Neural progenitor cell (in vitro differentiated cells): ENCODE results near the gene RTKN2. TPM values are rescaled to one million over a fixed set of nuclear protein-coding genes. Genes with fewer than 3 reads are reported as not detected.
A peak's percentile ranks its signal among the peaks of the same experiment; 100 is the strongest.

Experiments
- DNase-seq: peaks from one replicate; pipeline ENCODE4 v3.0.0-alpha.2; 2016; ENCODE audit warnings: low spot score
- H2AFZ ChIP-seq: fragments of 200-600 bp; sonication (generic); replicated peaks from 2 replicates; pipeline ENCODE4 v1.6.1; 2016; ENCODE audit warnings: antibody characterized with exemption
- H3F3A ChIP-seq: fragments of 200-600 bp; sonication (generic); 2 replicates; pipeline ENCODE4 v1.6.1; 2016; ENCODE audit warnings: antibody characterized with exemption, low read depth
- H3K27ac ChIP-seq: fragments of 200-600 bp; sonication (generic); 2 replicates; pipeline ENCODE4 v1.5.1; 2016; ENCODE audit warnings: mild to moderate bottlenecking
- H3K27me3 ChIP-seq: fragments of 200-600 bp; sonication (generic); 2 replicates; pipeline ENCODE4 v1.6.1; 2016; ENCODE audit warnings: mild to moderate bottlenecking, moderate library complexity
- H3K36me3 ChIP-seq: fragments of 200-600 bp; sonication (generic); 2 replicates; pipeline ENCODE4 v1.5.1; 2016
- H3K4me1 ChIP-seq: fragments of 200-600 bp; sonication (generic); 2 replicates; pipeline ENCODE4 v1.6.1; 2016; ENCODE audit warnings: mixed run types
- H3K4me2 ChIP-seq: fragments of 200-600 bp; sonication (generic); 2 replicates; pipeline ENCODE4 v1.6.1; 2016
- H3K4me3 ChIP-seq: fragments of 200-600 bp; sonication (generic); 2 replicates; pipeline ENCODE4 v1.5.1; 2016
- H3K79me2 ChIP-seq: fragments of 200-600 bp; sonication (generic); 2 replicates; pipeline ENCODE4 v1.6.1; 2016; ENCODE audit warnings: low read depth
- H3K9ac ChIP-seq: fragments of 200-600 bp; sonication (generic); 2 replicates; pipeline ENCODE4 v1.6.1; 2016
- H3K9me3 ChIP-seq: fragments of 200-600 bp; sonication (generic); 2 replicates; pipeline ENCODE4 v1.5.1; 2016; ENCODE audit warnings: low read depth
- H4K20me1 ChIP-seq: fragments of 200-600 bp; sonication (generic); 2 replicates; pipeline ENCODE4 v1.6.1; 2016; ENCODE audit warnings: low read depth
- H3K27ac Mint-ChIP-seq: 3 replicates; pipeline ENCODE4 v1.8.0; 2021; ENCODE audit warnings: mixed read lengths
- H3K27me3 Mint-ChIP-seq: 2 replicates; pipeline ENCODE4 v1.8.0; 2022; ENCODE audit warnings: low read depth, mild to moderate bottlenecking, inconsistent platforms, moderate library complexity, mixed read lengths; ENCODE audit not compliant: insufficient read depth
- H3K36me3 Mint-ChIP-seq: 3 replicates; pipeline ENCODE4 v1.8.0; 2021; ENCODE audit warnings: mixed read lengths
- H3K4me1 Mint-ChIP-seq: 3 replicates; pipeline ENCODE4 v1.8.0; 2021; ENCODE audit warnings: mixed read lengths
- H3K4me3 Mint-ChIP-seq: 3 replicates; pipeline ENCODE4 v1.8.0; 2021; ENCODE audit warnings: mild to moderate bottlenecking, moderate library complexity, mixed read lengths
- H3K9me3 Mint-ChIP-seq: 3 replicates; pipeline ENCODE4 v1.8.0; 2020; ENCODE audit warnings: mixed read lengths
- EZH2 ChIP-seq: fragments of 200-600 bp; sonication (generic); IDR thresholded peaks from 2 replicates; pipeline ENCODE4 v1.6.1; 2017; ENCODE audit warnings: antibody characterized with exemption, mild to moderate bottlenecking, moderate library complexity
- EZH2phosphoT487 ChIP-seq: fragments of 200-600 bp; sonication (generic); IDR thresholded peaks from 2 replicates; pipeline ENCODE4 v1.6.1; 2017; ENCODE audit warnings: antibody characterized with exemption
- total RNA-seq: library from RNA; depleted of rRNA; stranded (reverse); fragments of >200 nt; gene quantifications from 2 replicates; pipeline ENCODE4 v1.2.3, GENCODE V29; 2015; ENCODE audit warnings: low replicate concordance
- TF ChIP-seq, protein P1 (sequence below): fragments of 200-600 bp; sonication (generic); IDR thresholded peaks from 2 replicates; pipeline ENCODE4 v1.5.1; 2017; ENCODE audit warnings: antibody characterized with exemption, mild to moderate bottlenecking

Gene RTKN2
- total RNA-seq, 1 donor from 2014 or later = 65.9 TPM

DNA sequence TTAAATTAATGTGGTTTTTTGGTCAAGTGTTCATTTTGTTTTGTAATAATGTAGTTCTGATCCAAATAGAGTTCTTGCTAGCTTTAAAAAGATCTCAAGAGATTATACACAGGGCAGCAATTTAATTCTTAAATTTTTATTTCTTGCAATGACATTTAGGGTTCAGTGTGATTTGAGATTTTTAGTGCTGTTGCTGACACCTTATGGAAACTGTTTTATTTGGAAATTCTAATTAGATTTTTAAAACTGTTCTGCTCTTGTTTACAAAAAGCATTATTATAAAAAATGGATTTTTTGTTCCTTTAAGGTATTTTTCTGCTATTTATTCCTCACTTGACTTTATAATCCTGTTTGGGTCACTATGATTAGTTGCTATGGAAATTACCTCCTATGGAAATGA, 72.1 kb downstream of the RTKN2 start:
- H3K27me3 ChIP-seq = no peaks in the 10 kb centered on the region
- H3F3A ChIP-seq = no peaks in the 10 kb centered on the region
- Mint-ChIP-seq H3K4me3 (no peak overlapping the region), H3K9me3 (no peaks in the 10 kb centered on the region), H3K4me1 (peaks cover 11% of the 10 kb centered on the region), H3K27ac (peak overlapping the region; percentile 24), H3K27me3 (no peaks in the 10 kb centered on the region), H3K36me3 (peaks cover 5% of the 10 kb centered on the region)
- H3K4me1 ChIP-seq = no peaks in the 10 kb centered on the region
- TF ChIP-seq EZH2phosphoT487 (no peak), EZH2 (no peak)
- TF ChIP-seq, protein P1, sequence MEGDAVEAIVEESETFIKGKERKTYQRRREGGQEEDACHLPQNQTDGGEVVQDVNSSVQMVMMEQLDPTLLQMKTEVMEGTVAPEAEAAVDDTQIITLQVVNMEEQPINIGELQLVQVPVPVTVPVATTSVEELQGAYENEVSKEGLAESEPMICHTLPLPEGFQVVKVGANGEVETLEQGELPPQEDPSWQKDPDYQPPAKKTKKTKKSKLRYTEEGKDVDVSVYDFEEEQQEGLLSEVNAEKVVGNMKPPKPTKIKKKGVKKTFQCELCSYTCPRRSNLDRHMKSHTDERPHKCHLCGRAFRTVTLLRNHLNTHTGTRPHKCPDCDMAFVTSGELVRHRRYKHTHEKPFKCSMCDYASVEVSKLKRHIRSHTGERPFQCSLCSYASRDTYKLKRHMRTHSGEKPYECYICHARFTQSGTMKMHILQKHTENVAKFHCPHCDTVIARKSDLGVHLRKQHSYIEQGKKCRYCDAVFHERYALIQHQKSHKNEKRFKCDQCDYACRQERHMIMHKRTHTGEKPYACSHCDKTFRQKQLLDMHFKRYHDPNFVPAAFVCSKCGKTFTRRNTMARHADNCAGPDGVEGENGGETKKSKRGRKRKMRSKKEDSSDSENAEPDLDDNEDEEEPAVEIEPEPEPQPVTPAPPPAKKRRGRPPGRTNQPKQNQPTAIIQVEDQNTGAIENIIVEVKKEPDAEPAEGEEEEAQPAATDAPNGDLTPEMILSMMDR = no peak
- H3K36me3 ChIP-seq = peaks cover 17% of the 10 kb centered on the region
- no peaks in the 10 kb centered on the region for H3K79me2 ChIP-seq
- H3K9ac ChIP-seq = no peak overlapping the region
- H3K27ac ChIP-seq = no peak overlapping the region
- DNase-seq = no peak
- H2AFZ ChIP-seq = no peak overlapping the region
- H3K9me3 ChIP-seq = no peaks in the 10 kb centered on the region
- H4K20me1 ChIP-seq = no peaks in the 10 kb centered on the region
- no peak overlapping the region for H3K4me3 ChIP-seq
- H3K4me2 ChIP-seq = no peak overlapping the region

DNA sequence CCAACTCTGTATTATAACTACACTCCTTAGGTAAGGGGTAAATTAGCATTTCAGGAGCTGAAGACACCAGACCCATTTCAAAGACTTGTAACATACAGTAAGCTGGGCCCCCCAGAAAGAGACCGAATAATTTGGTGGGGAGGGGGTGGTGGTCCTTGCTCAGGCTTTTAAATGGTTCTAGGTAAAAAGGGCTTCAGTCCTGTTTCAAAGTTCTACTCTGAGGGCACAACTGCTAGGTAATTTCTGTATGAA, 73.0 kb downstream of the RTKN2 start:
- TF ChIP-seq EZH2 (no peak), EZH2phosphoT487 (no peak)
- TF ChIP-seq, protein P1 = no peak
- no peak overlapping the region for H2AFZ ChIP-seq

DNA sequence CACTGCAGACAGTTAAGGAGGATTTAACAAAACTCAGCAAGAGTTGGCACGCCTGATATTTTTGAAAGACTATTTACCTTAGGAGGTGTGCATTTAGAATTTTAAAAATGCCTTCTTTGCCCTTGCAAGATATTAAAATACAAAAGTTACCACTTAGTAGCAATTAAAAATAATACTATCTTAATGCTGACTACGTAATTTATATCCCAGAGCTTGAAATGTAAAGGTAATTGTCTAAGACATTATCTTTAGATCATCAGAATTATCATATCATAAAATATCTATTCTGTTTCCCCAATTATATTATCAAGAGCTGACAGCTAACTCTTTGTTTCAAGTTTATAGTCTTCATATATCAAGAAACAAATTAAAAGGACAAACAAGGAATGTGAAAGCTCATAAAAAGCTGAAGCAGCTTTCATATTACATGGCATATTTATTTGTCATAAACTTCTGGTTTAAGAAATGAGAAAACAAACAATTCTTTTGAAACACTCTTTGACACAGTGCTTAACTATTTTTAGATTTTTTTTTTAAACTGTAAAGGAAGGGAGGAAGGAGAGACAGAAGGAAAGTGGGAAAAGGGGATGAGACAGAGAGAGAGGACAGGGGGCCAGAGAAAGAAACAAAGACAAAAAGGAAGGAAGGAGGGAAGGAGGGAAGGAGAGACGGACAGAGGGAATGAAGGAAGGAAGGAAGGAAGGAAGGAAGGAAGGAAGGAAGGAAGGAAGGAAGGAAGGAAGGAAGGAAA, 73.5 kb downstream of the RTKN2 start:
- no peak overlapping the region for H3K4me3 ChIP-seq
- H3K9ac ChIP-seq = no peak overlapping the region
- no peaks in the 10 kb centered on the region for H4K20me1 ChIP-seq
- no peaks in the 10 kb centered on the region for H3K4me1 ChIP-seq
- H3K9me3 ChIP-seq = no peaks in the 10 kb centered on the region
- Mint-ChIP-seq H3K27me3 (no peaks in the 10 kb centered on the region), H3K4me3 (no peak overlapping the region), H3K4me1 (peaks cover 11% of the 10 kb centered on the region), H3K36me3 (peaks cover 12% of the 10 kb centered on the region), H3K27ac (no peak overlapping the region), H3K9me3 (no peaks in the 10 kb centered on the region)
- peaks cover 17% of the 10 kb centered on the region for H3K36me3 ChIP-seq
- TF ChIP-seq, protein P1 = no peak
- TF ChIP-seq EZH2phosphoT487 (no peak), EZH2 (no peak)
- H3K27me3 ChIP-seq = no peaks in the 10 kb centered on the region
- no peak overlapping the region for H2AFZ ChIP-seq
- no peaks in the 10 kb centered on the region for H3F3A ChIP-seq
- no peak for DNase-seq
- no peaks in the 10 kb centered on the region for H3K79me2 ChIP-seq
- no peak overlapping the region for H3K4me2 ChIP-seq
- H3K27ac ChIP-seq = no peak overlapping the region

More for the DNA sequence above, 73.0 kb downstream of the RTKN2 start:
- DNase-seq = no peak
- Histone ChIP-seq H3K36me3 (peaks cover 17% of the 10 kb centered on the region), H3F3A (no peaks in the 10 kb centered on the region), H3K9ac (no peak overlapping the region), H3K9me3 (no peaks in the 10 kb centered on the region), H3K4me3 (no peak overlapping the region), H4K20me1 (no peaks in the 10 kb centered on the region), H3K27ac (no peak overlapping the region), H3K4me2 (no peak overlapping the region), H3K27me3 (no peaks in the 10 kb centered on the region), H3K79me2 (no peaks in the 10 kb centered on the region), H3K4me1 (no peaks in the 10 kb centered on the region)
- Mint-ChIP-seq H3K4me3 (no peak overlapping the region), H3K27ac (no peak overlapping the region), H3K9me3 (no peaks in the 10 kb centered on the region), H3K27me3 (no peaks in the 10 kb centered on the region), H3K36me3 (peaks cover 11% of the 10 kb centered on the region), H3K4me1 (peaks cover 11% of the 10 kb centered on the region)
